Astrocyte of the cerebellum (primary cell): ENCODE data around the gene RBM15.

ENCODE experiments used
- DNase-seq: peaks from one replicate; pipeline ENCODE4 v3.0.0-alpha.2; 2011; ENCODE audit warnings: low read depth
- H3K4me3 ChIP-seq: 2 replicates; pipeline ENCODE4 v1.5.1; 2011; ENCODE audit warnings: mild to moderate bottlenecking, low read depth, low read length, moderate library complexity
- CTCF ChIP-seq: IDR thresholded peaks from 2 replicates; pipeline ENCODE4 v1.5.1; 2012; ENCODE audit warnings: low read length, low read depth, moderate library complexity, mild to moderate bottlenecking; ENCODE audit errors: missing control alignments
- in situ Hi-C: cut with HindIII; loops from 2 replicates; pipeline ENCODE4 v1.10.0; 2017; ENCODE audit warnings: low sequenced_read_pairs

The RBM15 gene

GRCh38 chr1:110355321-110355720 is 16.1 kb downstream of the RBM15 start:
- DNase-seq: no peak
- no peak overlapping the region for H3K4me3 ChIP-seq
- in situ Hi-C loops: no loop called here
- TF ChIP-seq CTCF: no peak

GRCh38 chr1:110356379-110356778 is 17.2 kb downstream of the RBM15 start:
- TF ChIP-seq CTCF: no peak

GRCh38 chr1:110360431-110360830 is 21.3 kb downstream of the RBM15 start:
- TF ChIP-seq CTCF: no peak
- H3K4me3 ChIP-seq: no peak overlapping the region
- in situ Hi-C loops: no loop called here
- no peak for DNase-seq

More at GRCh38 chr1:110356379-110356778, 17.2 kb downstream of the RBM15 start:
- no peak overlapping the region for H3K4me3 ChIP-seq
- in situ Hi-C loops: no loop called here
- no peak for DNase-seq

GRCh38 chr1:110361856-110362255 is 22.7 kb downstream of the RBM15 start:
- H3K4me3 ChIP-seq: no peak overlapping the region
- no peak for DNase-seq
- in situ Hi-C loops: no loop called here
- no peak for TF ChIP-seq CTCF

- in situ Hi-C loops: no loop called here
- no peak for DNase-seq
- H3K4me3 ChIP-seq: no peak overlapping the region
- no peak for TF ChIP-seq CTCF
Measured at GRCh38 chr1:110364221-110364620, 25.0 kb downstream of the RBM15 start.

GRCh38 chr1:110370827-110371226 is 31.6 kb downstream of the RBM15 start:
- H3K4me3 ChIP-seq: no peak overlapping the region
- TF ChIP-seq CTCF: no peak
- no peak for DNase-seq
- in situ Hi-C loops: no loop called here

GRCh38 chr1:110375490-110375889 is 36.3 kb downstream of the RBM15 start:
- in situ Hi-C loops: no loop called here
- DNase-seq: no peak
- H3K4me3 ChIP-seq: no peak overlapping the region
- TF ChIP-seq CTCF: no peak
